Stomach (tissue), 4 donors: ENCODE measurements around the gene CXCL12.

Source experiments
- CTCF ChIP-seq, 7 experiments: fragments of 450-650 bp in 4 of 7; fragments of 200-600 bp in 3 of 7; sonication (generic) in 3 of 7; IDR thresholded peaks; one replicate each; pipeline ENCODE4 v1.5.1; 2016 to 2019; ENCODE audit warnings: antibody characterized with exemption in 7 of 7, control low read depth in 2 of 7, mild to moderate bottlenecking in 1 of 7
- POLR2A ChIP-seq, 4 donors: fragments of 450-650 bp; IDR thresholded peaks; one replicate each; pipeline ENCODE4 v1.6.1; 2016; ENCODE audit warnings: antibody characterized with exemption in 4 of 4, control low read depth in 2 of 4, mild to moderate bottlenecking in 1 of 4, moderate library complexity in 1 of 4
- POLR2AphosphoS5 ChIP-seq, 3 donors: sonication (generic); formaldehyde crosslinking; IDR thresholded peaks; one replicate each; pipeline ENCODE4 v1.6.1; 2016; ENCODE audit warnings: antibody characterized with exemption in 3 of 3

GRCh38 chr10:44411251-44411650 lies 26.4 kb upstream of the CXCL12 start:
- no peak for TF ChIP-seq CTCF (IDR thresholded peaks at IDR 0.05)
- TF ChIP-seq POLR2A (IDR thresholded peaks at IDR 0.05), result no peak
- TF ChIP-seq POLR2AphosphoS5 (IDR thresholded peaks at IDR 0.05), result no peak
